HG03432 (cell line): ENCODE measurements around the gene ACTN4.

Experiments used
- ATAC-seq: cut with Tn5 transposase; IDR thresholded peaks from one replicate; pipeline ENCODE4 v1.9.1; 2021; ENCODE audit warnings: mild to moderate bottlenecking, moderate library complexity; ENCODE audit not compliant: unreplicated experiment

The ACTN4 gene

GRCh38 chr19:38660724-38661123 is 13.3 kb downstream of the ACTN4 start:
- no peak for ATAC-seq

- no peak for ATAC-seq
Measured at GRCh38 chr19:38661136-38661535, 13.7 kb downstream of the ACTN4 start.

DNA sequence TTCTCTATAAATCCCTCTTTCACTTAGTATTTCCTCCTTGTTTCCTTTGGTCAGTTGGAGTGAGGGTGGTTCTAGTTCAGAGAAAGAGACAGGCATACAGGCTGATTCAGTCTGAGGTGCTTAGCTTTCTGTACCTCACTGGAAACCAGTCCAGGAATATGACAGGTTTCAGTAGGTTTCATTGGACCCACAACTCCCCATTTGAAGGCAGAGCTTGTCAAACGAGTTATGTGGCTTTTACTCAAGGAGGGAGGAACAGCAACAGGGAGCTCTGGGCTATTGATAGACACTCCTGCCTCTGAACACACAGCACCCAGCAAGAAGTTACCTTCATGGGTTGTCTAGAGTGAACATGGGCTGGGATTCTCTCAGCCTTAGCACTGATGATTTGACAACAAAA is 14.5 kb downstream of the ACTN4 start:
- ATAC-seq: no peak

- no peak for ATAC-seq
Measured at GRCh38 chr19:38662537-38663155, 15.2 kb downstream of the ACTN4 start.

- no peak for ATAC-seq
Measured at GRCh38 chr19:38663156-38663651, 15.8 kb downstream of the ACTN4 start.

DNA sequence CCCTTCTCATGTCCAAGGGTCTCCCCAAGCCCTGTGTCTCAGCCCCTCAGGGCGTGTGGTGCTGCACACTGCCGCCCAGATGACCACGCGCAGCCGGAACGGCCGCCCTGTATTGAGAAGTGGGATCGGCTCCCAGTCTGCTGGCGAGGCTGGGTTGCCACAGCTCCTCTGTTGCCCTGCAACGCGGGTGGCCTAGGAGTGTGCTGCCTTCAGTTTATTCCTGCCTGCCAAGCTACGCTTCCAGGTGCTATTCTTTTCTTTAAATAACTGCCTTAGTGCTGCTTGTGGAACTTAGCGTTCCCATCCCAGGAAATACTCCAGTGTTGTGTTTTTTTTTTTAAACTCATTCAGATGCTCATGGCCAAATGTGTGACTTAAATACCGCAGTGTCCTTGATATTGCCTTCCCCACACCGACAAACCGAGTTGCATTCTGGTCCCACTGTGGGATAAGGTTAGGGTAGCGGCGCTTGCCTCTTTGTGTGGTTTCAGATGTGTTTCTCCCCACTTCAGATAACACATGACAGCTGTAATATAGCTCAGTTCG is 16.6 kb downstream of the ACTN4 start:
- no peak for ATAC-seq

- ATAC-seq: no peak
Measured at GRCh38 chr19:38664503-38665211, 17.2 kb downstream of the ACTN4 start.

DNA sequence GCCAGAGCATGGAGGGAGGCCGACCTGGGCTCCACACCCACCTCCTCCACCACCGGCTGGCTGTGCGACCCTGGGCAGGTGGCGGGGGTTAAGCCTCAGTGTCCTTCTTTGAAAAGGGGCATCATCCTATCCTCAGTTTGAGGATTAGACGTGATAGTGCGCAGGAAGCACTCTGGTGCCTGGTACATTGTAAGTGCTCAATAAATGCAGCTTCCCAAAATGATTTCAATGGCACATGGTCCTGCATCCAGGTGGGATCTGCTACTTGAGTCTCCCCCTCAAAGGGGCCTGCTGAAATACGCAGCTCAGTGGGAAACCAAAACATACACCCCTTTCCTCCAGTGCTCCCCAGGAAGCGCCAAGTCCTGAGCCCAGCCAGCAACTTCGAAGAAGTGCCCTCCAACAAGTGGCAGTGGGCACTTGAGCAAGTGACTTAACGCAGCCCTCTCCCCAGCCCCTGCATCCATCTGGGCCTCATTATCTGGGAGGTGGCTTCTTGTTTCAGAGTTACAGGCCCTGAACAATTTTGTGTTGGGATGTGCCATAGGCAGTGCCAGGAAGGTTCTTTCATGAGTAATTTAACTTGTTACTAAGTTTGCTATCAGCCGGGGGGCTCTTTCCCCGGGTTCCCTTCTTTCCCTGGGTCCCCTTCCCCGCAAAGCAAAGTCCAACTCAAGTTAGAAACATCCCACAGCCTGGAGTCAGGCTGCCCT is 17.9 kb downstream of the ACTN4 start:
- no peak for ATAC-seq

DNA sequence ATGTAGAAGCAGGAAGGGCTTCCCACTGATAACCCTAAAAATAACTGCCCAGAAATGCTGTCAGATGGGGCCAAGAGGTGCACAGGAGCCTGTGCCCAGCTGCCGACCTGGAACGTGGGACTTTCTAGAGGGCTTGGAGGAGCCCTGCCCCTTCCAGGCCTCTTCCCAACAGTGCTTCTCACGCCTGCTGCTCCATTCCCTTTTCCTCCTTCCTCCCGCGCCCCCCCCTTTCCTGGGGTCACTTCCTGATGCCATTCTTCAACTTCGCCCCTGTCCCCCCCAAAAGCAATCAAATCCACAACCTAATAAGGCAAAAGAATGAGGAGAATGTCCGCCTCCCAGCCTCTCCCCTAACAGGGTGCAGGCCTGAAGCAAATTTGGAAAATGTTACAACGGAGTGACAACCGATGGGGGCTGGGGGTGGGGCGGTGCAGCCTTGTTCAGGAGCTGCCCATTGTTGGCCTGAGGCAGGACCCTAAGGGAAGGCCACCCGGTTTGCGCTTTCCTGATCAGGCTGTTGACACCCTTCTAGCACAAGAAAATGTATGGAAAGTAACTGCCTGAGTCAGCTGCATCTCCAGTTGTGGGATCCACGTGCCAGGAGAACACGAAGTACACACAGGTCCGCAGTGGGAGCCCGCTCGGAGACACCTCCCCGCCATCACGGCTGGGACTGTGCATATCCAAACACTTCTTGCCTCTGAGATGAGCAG is 18.7 kb downstream of the ACTN4 start:
- no peak for ATAC-seq

GRCh38 chr19:38666663-38667511 is 19.4 kb downstream of the ACTN4 start:
- ATAC-seq: no peak

- no peak for ATAC-seq
Measured at GRCh38 chr19:38667661-38668171, 20.3 kb downstream of the ACTN4 start.

- no peak for ATAC-seq
Measured at GRCh38 chr19:38669552-38669951, 22.1 kb downstream of the ACTN4 start.

DNA sequence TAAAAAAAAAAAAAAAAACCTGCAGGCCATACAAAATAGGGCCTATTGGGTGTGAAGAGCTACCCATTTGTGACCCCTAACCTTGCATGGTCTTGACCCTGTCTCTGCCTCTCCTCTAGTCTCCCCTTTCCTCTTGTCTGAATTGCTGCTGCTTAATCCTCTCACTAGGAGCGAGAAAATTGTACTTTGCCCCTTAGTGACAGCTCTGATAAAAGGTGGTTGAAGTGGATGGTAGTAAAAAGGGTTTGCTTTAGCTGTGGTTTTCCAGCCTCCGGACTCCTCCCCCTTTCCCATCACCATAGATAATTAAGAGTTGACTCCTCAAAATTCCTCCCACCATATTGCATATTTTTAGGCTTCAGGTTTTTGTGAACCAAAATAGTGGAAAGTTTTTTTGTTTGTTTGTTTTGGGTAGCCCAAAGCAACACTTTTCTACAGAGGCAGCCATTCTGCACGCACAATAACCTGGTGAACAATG is 23.5 kb downstream of the ACTN4 start:
- no peak for ATAC-seq

DNA sequence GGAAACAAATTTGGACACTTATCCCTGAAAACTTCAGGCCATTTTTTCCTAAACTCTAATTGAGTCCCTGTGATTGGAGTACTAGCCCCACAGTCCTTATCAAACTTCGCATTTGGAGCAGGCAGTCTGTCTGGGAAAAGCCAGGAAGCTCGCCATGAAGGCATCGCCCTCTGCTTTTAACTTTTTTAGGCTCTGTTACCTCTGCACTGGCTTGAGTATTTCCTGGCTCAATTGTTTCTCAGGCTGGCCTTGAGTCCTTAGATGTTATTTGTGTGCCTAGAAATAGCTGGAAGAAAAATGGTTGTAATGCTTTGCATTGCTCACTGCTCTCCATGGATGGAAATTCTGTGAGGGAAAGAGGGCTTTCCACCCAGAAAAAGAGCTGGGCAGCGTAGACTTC is 24.2 kb downstream of the ACTN4 start:
- no peak for ATAC-seq

DNA sequence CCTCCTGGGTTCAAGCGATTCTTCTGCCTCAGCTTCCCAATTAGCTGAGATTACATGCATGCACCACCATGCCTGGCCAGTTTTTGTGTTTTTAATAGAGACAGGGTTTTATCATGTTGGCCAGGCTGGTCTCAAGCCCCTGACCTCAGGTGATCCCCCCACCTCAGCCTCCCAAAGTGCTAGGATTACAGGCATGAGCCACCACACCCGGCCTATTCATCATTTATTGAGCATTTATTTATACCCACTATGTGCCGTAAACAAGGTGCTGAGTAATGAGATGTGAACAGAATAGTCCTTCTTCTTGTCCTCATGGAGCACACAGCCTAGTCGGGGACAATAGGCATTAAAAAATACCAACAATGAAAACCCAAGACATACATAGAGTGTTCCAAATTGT is 25.6 kb downstream of the ACTN4 start:
- ATAC-seq: no peak

- no peak for ATAC-seq
Measured at GRCh38 chr19:38674388-38675171, 27.1 kb downstream of the ACTN4 start.

- ATAC-seq: no peak
Measured at GRCh38 chr19:38675611-38676010, 28.2 kb downstream of the ACTN4 start.

- ATAC-seq: no peak
Measured at GRCh38 chr19:38676023-38676877, 28.8 kb downstream of the ACTN4 start.
